GM12878 (cell line): ENCODE measurements around the gene ZNF839. TPM values are rescaled to one million over a fixed set of nuclear protein-coding genes. Genes with fewer than 3 reads are reported as not detected.

Experiments
- ATAC-seq: fragments of 200-7000 bp; cut with Tn5 transposase; 3 replicates; pipeline ENCODE4 v1.9.1; 2020; ENCODE audit warnings: mild to moderate bottlenecking, moderate library complexity
- BruUV-seq: library from RNA; stranded (reverse); fragments of 400-500 nt; replicated peaks from 2 replicates; lab custom pipeline; 2021; lab: Mats Ljungman, UMichigan
- CTCF ChIA-PET: fragments of 300-600 bp; sonication (Branson Sonifier 250); formaldehyde crosslinking; extraction: SDS; loops from one replicate; lab custom pipeline; 2021; ENCODE audit warnings: inconsistent platforms; lab: Yijun Ruan, JAX
- POLR2A ChIA-PET: fragments of 350-600 bp; formaldehyde crosslinking; extraction: SDS; loops from one replicate; lab custom pipeline; 2021; ENCODE audit warnings: inconsistent platforms; lab: Charles Lee
- RAD21 ChIA-PET: fragments of 300-600 bp; sonication (Branson Sonifier 250); formaldehyde crosslinking; loops from one replicate; lab custom pipeline; 2023; ENCODE audit warnings: antibody characterized with exemption; ENCODE audit not compliant: unreplicated experiment; lab: Charles Lee
- SMC1A ChIA-PET: fragments of 300-600 bp; sonication (Branson Sonifier 250); formaldehyde crosslinking; loops from one replicate; lab custom pipeline; 2023; ENCODE audit not compliant: unreplicated experiment, uncharacterized antibody; lab: Charles Lee
- DNase-seq: peaks from one replicate; pipeline ENCODE4 v3.0.0-alpha.2; 2011; ENCODE audit warnings: low read depth, low spot score
- FAIRE-seq: peaks from 3 replicates; lab custom pipeline; 2011; peaks lifted over from hg19 to GRCh38; lab: Jason Lieb, UNC
- H2AFZ ChIP-seq: 2 replicates; pipeline ENCODE4 v1.6.0; 2011; ENCODE audit warnings: low read depth, low read length, control low read depth; ENCODE audit not compliant: control insufficient read depth
- H3K27ac ChIP-seq: 2 replicates; pipeline ENCODE4 v1.5.1; 2011; ENCODE audit warnings: control low read depth; ENCODE audit not compliant: control insufficient read depth, insufficient read depth
- H3K27me3 ChIP-seq, 2 experiments: replicated peaks in 1 of 2; 2 replicates each; pipeline versions ENCODE4 v1.6.0 to v1.6.1; 2011; ENCODE audit warnings: low read length in 1 of 2; ENCODE audit not compliant: control insufficient read depth in 2 of 2, insufficient read depth in 2 of 2
- H3K36me3 ChIP-seq, 2 experiments: 2 replicates each; pipeline ENCODE4 v1.5.1; 2011; ENCODE audit warnings: low read length in 1 of 2; ENCODE audit not compliant: control insufficient read depth in 2 of 2, insufficient read depth in 2 of 2
- H3K4me1 ChIP-seq: 2 replicates; pipeline ENCODE4 v1.6.1; 2011; ENCODE audit warnings: mild to moderate bottlenecking, low read length, moderate library complexity, mixed read lengths; ENCODE audit not compliant: control insufficient read depth, insufficient read depth
- H3K4me2 ChIP-seq: 2 replicates; pipeline ENCODE4 v1.6.0; 2011; ENCODE audit warnings: control low read depth; ENCODE audit not compliant: control insufficient read depth, insufficient read depth
- H3K4me3 ChIP-seq: fragments of 200-600 bp; sonication (generic); 2 replicates; pipeline ENCODE4 v1.5.1; 2016
- H3K79me2 ChIP-seq: 2 replicates; pipeline ENCODE4 v1.6.0; 2011; ENCODE audit warnings: low read length; ENCODE audit not compliant: control insufficient read depth, insufficient read depth
- H3K9ac ChIP-seq: 2 replicates; pipeline ENCODE4 v1.8.0; 2011; ENCODE audit warnings: low read length, control low read depth, mixed read lengths; ENCODE audit not compliant: control insufficient read depth, insufficient read depth
- H3K9me3 ChIP-seq: replicated peaks from 3 replicates; pipeline ENCODE4 v1.5.1; 2011; ENCODE audit warnings: mild to moderate bottlenecking, low read length; ENCODE audit not compliant: control insufficient read depth, insufficient read depth
- H4K20me1 ChIP-seq: 2 replicates; pipeline ENCODE4 v1.6.0; 2011; ENCODE audit not compliant: control insufficient read depth, insufficient read depth
- E2F8 ChIP-seq: fragments of 450-650 bp; IDR thresholded peaks from 2 replicates; pipeline ENCODE4 v1.6.1; 2018; ENCODE audit warnings: mild to moderate bottlenecking, low read depth, moderate library complexity; ENCODE audit not compliant: partially characterized antibody
- FOS ChIP-seq: IDR thresholded peaks from 3 replicates; pipeline ENCODE4 v1.6.1; 2011; ENCODE audit warnings: borderline replicate concordance; ENCODE audit not compliant: insufficient read length; ENCODE audit errors: extremely low read depth
- NFXL1 ChIP-seq: fragments of 450-650 bp; IDR thresholded peaks from 2 replicates; pipeline ENCODE4 v1.6.1; 2017; ENCODE audit warnings: antibody characterized with exemption, mild to moderate bottlenecking, borderline replicate concordance
- POLR2AphosphoS2 ChIP-seq: IDR thresholded peaks from 2 replicates; pipeline ENCODE4 v1.6.1; 2011; ENCODE audit warnings: low read depth, mild to moderate bottlenecking, low read length, improper control_type of control experiment, moderate library complexity
- POLR2AphosphoS5 ChIP-seq: IDR thresholded peaks from 2 replicates; pipeline ENCODE4 v1.6.1; 2011; ENCODE audit warnings: mild to moderate bottlenecking, low read length, inconsistent platforms
- RAD51 ChIP-seq: fragments of 450-650 bp; IDR thresholded peaks from 2 replicates; pipeline ENCODE4 v1.6.1; 2016; ENCODE audit warnings: moderate library complexity, mild to moderate bottlenecking, inconsistent platforms
- RELB ChIP-seq: fragments of 450-650 bp; IDR thresholded peaks from 2 replicates; pipeline ENCODE4 v1.6.1; 2017; ENCODE audit warnings: low read depth, mild to moderate bottlenecking, moderate library complexity
- TAF1 ChIP-seq: IDR thresholded peaks from 2 replicates; pipeline ENCODE4 v1.6.1; 2011; ENCODE audit warnings: mild to moderate bottlenecking, low read depth, low read length, borderline replicate concordance
- YY1 ChIP-seq: IDR thresholded peaks from 2 replicates; pipeline ENCODE4 v1.6.1; 2011; ENCODE audit warnings: low read depth, mild to moderate bottlenecking, low read length
- ZNF217 ChIP-seq: fragments of 450-650 bp; IDR thresholded peaks from 2 replicates; pipeline ENCODE4 v1.6.1; 2017; ENCODE audit warnings: antibody characterized with exemption, mild to moderate bottlenecking
- ZNF24 ChIP-seq: fragments of 450-650 bp; IDR thresholded peaks from 2 replicates; pipeline ENCODE4 v1.6.1; 2017; ENCODE audit warnings: antibody characterized with exemption, mild to moderate bottlenecking
- WGBS: methylation state at CpG from one replicate; pipeline ENCODE4 v1.1.6; 2016; ENCODE audit warnings: low lambda C conversion rate; ENCODE audit not compliant: insufficient replicate concordance, insufficient coverage; ENCODE audit errors: missing lambda C conversion rate; 5-methylcytosine and 5-hydroxymethylcytosine counted together
- in situ Hi-C: fragments of 300-500 bp; cut with MboI; formaldehyde crosslinking; loops from 9 replicates; pipeline ENCODE4 v1.14.3; 2018; ENCODE audit warnings: mixed read lengths
- intact Hi-C: fragments of 100-400 bp; cut with micrococcal nuclease; formaldehyde crosslinking; loops from one replicate; pipeline ENCODE4 v1.14.2; 2022; ENCODE audit not compliant: unreplicated experiment
- polyA plus RNA-seq, 11 experiments: library from polyadenylated mRNA; depleted of rRNA in 4 of 11; unstranded in 6 of 11; stranded (reverse) in 5 of 11; fragments of >200 nt; fragmentation: Nextera tagmentation in 4 of 11; fragmentation: Illumina TruSeq in 1 of 11; extraction: Ambion mirVana in 4 of 11; extraction: Trizol in 1 of 11; gene quantifications; 1 replicate in 1 of 11; 2 replicates in 10 of 11; pipeline versions ENCODE4 v1.2.1 to v1.2.3, GENCODE V29; 2011 to 2016; ENCODE audit warnings: inconsistent platforms in 2 of 11, missing spikeins in 2 of 11, low read depth in 1 of 11
- total RNA-seq, 4 experiments: library from RNA; depleted of rRNA in 3 of 4; stranded (reverse); fragments of >200 nt in 3 of 4; fragmentation: Illumina TruSeq in 1 of 4; extraction: Trizol in 1 of 4; gene quantifications; 2 replicates each; pipeline versions ENCODE4 v1.2.1 to v1.2.3, GENCODE V29; 2013 to 2021
- TF ChIP-seq, protein P1 (sequence below): fragments of 450-650 bp; IDR thresholded peaks from 2 replicates; pipeline ENCODE4 v1.6.1; 2017; ENCODE audit warnings: mild to moderate bottlenecking, moderate library complexity

The ZNF839 gene
- total and polyA plus RNA-seq, 10 of the 15 experiments (the other 5 are each of a cell fraction or from before 2014, with no cell fraction given): 1.4 to 14.4 (median 8.6) TPM

DNA sequence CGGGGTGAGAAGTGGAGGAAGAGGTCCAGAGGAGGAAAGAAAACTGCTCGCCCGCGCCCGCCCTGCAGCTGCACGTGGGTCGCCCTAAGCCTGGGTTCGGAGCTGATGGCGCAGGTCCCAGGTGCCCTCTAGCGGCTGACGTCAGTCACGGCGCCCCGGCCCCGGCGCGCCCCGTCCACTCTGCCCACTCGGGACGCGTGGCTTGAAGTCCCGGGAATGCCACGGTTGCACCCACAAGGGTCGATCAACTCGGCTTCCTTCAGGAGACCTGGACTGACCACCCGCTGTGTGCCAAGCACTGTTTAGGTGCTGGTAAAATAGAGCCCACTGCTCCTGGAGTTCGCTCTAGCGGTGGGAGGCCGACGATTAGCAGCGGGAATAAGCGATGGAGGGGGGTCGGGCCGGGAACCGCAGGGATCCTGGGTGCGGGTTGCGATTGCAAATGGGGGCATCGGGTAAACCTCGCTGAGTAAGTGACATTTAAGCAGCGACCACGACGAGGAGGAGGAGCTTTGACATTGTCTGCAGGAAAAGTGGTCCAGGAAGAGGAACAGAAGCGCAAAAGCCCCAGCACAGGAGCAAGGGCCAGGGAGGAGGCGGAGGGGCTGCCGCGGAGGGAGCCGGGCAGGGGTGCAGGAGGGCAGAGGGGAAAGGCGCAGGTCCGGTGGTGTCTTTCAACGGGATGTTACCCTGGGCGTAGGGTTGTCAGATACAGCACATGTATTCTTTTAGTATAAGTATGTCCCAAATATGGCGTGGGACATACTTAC lies 5.1 kb upstream of the ZNF839 start (continued):
- no peak for TF ChIP-seq E2F8
- TF ChIP-seq NFXL1: no peak

GRCh38 chr14:102315121-102315520 lies 4.4 kb upstream of the ZNF839 start:
- ChIA-PET SMC1A (interaction anchor here (0.9 to 2.7 kb wide), 4 partner anchors 11 to 356 kb away, joined by 3 to 15 read pairs (median 8); partner anchors contain the start of gene MOK), CTCF (interaction anchor here (0.7 to 2.6 kb wide), 17 partner anchors 10 to 608 kb away, joined by 3 to 19 read pairs (median 4); partner anchors contain the start of gene MOK), POLR2A (interaction anchor here (0.6 kb wide), 1 partner anchor 115 kb away, joined by 9 read pairs; no protein-coding TSS in a partner anchor), RAD21 (interaction anchor here (0.5 to 2.1 kb wide), 9 partner anchors 10 to 367 kb away, joined by 3 to 21 read pairs (median 5); partner anchors contain the start of genes MOK and WDR20)
- H3K9ac ChIP-seq: no peak overlapping the region
- WGBS: 95% methylated on average over 6 of the region's 6 CpGs
- no peaks in the 10 kb centered on the region for H3K36me3 ChIP-seq
- no TSS peak for BruUV-seq
- peaks cover 19% of the 10 kb centered on the region for H3K4me1 ChIP-seq
- peaks cover 5% of the 10 kb centered on the region for H3K79me2 ChIP-seq
- no peak overlapping the region for H3K27ac ChIP-seq
- intact Hi-C loops (loop anchor here (2.0 to 10.0 kb wide), 5 partner anchors 202 to 610 kb away; partner anchors contain the start of gene HSP90AA1), in situ Hi-C loops (loop anchor here (5.0 to 25.0 kb wide), 2 partner anchors 353 to 553 kb away; partner anchors contain the start of genes DYNC1H1 and PPP2R5C)
- H4K20me1 ChIP-seq: no peaks in the 10 kb centered on the region
- ATAC-seq (no peak), DNase-seq (no peak), FAIRE-seq (no peak)
- H2AFZ ChIP-seq: no peak overlapping the region
- no peak overlapping the region for H3K4me2 ChIP-seq
- no peaks in the 10 kb centered on the region for H3K9me3 ChIP-seq
- no peaks in the 10 kb centered on the region for H3K27me3 ChIP-seq
- no peak overlapping the region for H3K4me3 ChIP-seq
- TF ChIP-seq TAF1 (no peak), RAD51 (no peak), RELB (no peak), POLR2AphosphoS5 (no peak), POLR2AphosphoS2 (no peak), YY1 (no peak), ZNF24 (no peak), FOS (no peak), ZNF217 (no peak)
- TF ChIP-seq, protein P1, sequence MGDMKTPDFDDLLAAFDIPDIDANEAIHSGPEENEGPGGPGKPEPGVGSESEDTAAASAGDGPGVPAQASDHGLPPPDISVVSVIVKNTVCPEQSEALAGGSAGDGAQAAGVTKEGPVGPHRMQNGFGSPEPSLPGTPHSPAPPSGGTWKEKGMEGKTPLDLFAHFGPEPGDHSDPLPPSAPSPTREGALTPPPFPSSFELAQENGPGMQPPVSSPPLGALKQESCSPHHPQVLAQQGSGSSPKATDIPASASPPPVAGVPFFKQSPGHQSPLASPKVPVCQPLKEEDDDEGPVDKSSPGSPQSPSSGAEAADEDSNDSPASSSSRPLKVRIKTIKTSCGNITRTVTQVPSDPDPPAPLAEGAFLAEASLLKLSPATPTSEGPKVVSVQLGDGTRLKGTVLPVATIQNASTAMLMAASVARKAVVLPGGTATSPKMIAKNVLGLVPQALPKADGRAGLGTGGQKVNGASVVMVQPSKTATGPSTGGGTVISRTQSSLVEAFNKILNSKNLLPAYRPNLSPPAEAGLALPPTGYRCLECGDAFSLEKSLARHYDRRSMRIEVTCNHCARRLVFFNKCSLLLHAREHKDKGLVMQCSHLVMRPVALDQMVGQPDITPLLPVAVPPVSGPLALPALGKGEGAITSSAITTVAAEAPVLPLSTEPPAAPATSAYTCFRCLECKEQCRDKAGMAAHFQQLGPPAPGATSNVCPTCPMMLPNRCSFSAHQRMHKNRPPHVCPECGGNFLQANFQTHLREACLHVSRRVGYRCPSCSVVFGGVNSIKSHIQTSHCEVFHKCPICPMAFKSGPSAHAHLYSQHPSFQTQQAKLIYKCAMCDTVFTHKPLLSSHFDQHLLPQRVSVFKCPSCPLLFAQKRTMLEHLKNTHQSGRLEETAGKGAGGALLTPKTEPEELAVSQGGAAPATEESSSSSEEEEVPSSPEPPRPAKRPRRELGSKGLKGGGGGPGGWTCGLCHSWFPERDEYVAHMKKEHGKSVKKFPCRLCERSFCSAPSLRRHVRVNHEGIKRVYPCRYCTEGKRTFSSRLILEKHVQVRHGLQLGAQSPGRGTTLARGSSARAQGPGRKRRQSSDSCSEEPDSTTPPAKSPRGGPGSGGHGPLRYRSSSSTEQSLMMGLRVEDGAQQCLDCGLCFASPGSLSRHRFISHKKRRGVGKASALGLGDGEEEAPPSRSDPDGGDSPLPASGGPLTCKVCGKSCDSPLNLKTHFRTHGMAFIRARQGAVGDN: no peak
